ENCODE data around the gene PLP1.
"Not testable (repeated sequence)": the region's sequence is repeated elsewhere in the genome, so short reads cannot be mapped to it uniquely, and the experiment has no call there.

PLP1 gene

DNA sequence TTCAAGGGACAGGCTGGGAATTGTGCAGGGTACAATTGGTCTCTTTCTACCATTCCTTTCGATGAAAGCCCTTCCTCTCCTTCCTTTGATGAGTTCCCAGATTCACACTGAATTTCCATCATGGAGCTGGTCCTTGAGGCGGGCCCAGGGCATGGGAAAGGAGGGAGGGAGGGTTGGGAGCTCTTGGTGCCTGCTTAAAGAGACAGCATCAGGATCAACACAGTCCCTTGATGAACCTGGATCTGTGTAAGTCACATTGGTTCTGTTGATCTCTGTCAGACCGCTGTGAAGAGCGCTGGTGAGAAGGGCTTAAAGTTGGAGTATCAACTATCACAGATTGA, 4.4 kb downstream of the PLP1 start:
- DNase-seq (ENCODE audit: low read depth, low spot score), result no peak

DNA sequence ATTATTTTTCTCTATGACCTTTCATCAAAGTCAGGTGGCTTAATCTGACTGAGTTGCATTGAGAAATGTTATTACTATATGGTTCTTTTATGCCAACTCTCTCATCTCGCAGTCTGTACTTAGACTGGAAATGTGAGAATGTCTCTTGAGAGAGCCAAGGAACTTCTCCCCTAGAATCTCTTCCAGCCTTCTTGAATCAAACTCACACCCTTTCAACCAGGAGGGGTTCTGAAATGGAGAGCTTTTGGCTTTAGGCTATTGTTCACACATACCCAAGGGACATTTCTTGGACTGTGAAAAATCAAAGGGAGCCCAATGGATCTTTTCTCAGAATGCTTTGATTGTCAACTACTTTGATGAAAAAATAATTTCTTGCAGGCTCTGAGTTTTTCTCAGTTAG, 5.1 kb downstream of the PLP1 start:
- DNase-seq (ENCODE audit: low read depth, low spot score), result no peak

DNA sequence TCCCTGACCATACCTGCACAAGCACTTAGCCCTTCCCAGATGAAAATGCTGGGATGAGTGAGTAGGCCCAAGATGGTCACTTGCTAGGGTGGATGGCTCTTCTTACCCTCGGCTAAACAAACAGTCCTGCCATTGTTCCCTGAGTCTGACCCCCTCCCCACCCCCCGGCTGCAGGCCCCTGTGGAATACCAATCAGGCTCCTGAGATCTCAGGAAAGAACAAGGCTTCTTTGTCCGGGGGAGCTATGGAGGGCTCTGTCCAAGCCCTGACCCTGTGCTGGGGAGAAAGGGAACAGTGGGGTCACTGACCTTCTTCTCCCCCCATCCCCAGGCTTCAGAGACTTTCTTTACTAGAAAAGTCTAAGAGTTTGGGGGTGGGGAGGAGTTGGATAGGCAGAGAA, 6.0 kb downstream of the PLP1 start:
- no peak for DNase-seq (ENCODE audit: low read depth, low spot score)

DNA sequence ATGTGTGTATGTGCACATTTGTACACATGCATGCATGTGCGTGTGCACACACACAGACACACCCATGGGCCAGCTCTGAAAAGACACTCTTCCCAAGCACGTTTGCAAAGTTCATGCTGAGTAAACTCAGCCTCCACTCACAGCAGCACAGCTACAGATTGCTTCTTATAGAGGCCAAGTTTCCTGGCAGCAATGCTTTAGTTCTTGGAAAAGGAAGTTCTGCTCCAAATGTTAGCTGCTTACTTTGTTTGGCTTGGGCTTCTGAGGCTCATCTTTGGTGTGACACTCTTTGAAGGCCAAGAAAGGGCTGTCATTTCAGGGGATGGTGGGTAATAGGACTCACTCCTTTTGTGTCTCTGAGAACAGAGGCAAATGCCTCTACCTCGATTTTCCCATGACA, 6.6 kb downstream of the PLP1 start:
- DNase-seq (ENCODE audit: low read depth, low spot score), result no peak

DNA sequence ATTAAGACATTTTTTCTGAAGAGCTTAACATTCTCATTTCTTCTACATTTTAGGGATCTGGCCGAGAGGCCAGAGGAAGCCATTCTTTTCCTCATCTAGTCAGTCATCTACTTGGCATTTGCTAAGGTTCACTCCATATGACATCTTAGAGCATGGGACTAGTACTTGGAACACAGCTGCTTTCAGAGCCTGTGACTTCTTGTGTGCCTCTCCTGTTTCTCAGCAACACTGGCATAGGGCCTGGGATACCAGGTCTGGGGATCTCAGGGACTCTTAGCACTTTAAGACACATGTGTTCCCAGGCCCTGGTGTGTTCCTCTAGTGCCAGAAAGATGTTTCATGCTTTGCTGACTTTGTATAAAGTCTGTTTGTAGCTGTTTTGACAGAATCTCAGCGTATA, 7.3 kb downstream of the PLP1 start:
- no peak for DNase-seq (ENCODE audit: low read depth, low spot score)

DNA sequence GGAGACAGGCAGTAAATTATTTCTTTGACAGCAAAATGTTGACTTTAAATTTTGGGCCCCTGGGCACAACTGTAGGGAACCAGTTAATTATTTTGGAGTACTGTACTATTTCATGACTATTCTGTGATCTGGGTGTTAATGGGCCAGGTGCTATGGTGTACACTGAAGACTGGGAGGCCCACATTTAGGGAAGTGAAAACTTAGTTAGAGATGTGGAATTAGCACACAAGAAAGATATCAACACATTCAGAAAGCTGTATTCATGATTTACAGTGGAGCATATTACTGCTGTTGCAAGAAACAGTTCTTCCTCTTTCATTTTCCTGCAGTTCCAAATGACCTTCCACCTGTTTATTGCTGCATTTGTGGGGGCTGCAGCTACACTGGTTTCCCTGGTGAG, 12.4 kb downstream of the PLP1 start:
- no peak for DNase-seq (ENCODE audit: low read depth, low spot score)

DNA sequence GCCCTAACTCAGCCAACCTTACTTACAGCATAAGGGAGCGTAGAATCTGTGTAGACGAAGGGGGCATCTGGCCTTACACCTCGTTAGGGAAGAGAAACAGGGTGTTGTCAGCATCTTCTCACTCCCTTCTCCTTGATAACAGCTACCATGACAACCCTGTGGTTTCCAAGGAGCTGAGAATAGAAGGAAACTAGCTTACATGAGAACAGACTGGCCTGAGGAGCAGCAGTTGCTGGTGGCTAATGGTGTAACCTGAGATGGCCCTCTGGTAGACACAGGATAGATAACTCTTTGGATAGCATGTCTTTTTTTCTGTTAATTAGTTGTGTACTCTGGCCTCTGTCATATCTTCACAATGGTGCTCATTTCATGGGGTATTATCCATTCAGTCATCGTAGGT, 14.6 kb downstream of the PLP1 start:
- DNase-seq (ENCODE audit: low read depth, low spot score), result no peak

DNA sequence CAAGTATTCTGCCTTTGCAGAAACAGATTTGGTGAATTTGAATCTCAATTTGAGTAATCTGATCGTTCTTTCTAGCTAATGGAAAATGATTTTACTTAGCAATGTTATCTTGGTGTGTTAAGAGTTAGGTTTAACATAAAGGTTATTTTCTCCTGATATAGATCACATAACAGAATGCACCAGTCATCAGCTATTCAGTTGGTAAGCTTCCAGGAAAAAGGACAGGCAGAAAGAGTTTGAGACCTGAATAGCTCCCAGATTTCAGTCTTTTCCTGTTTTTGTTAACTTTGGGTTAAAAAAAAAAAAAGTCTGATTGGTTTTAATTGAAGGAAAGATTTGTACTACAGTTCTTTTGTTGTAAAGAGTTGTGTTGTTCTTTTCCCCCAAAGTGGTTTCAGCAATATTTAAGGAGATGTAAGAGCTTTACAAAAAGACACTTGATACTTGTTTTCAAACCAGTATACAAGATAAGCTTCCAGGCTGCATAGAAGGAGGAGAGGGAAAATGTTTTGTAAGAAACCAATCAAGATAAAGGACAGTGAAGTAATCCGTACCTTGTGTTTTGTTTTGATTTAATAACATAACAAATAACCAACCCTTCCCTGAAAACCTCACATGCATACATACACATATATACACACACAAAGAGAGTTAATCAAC, 15.3 kb downstream of the PLP1 start:
- DNase-seq (ENCODE audit: low read depth, low spot score), result no peak

DNA sequence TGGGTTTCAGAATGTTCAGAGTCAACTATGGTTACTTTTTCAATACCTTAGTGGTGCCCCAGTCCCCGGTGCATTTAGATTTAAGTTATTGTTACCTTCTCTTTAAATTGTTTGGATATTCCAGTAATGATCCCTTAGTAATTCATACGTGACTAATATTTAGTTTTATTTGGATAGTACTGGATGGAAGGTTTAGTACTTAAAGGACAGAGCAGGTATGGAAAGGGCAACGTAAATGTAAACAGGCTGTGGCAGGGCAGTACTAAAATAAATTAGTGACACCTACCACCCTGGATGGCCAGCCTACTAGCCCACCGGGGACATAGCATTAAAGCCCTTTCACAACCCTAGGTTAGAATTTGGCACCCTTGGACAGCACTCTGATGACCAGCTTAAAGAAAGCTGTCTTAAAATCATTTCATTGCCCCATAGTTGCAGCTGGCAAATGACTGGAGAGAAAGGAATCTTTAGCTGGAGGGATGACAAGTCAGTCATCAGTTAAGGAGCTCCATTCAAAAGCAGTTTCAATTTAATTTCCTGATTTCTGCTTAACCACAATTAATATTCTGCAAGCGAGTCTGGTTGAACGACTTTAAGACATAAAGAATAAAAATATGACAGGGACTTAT, 16.4 kb downstream of the PLP1 start:
- no peak for DNase-seq (ENCODE audit: low read depth, low spot score)

DNA sequence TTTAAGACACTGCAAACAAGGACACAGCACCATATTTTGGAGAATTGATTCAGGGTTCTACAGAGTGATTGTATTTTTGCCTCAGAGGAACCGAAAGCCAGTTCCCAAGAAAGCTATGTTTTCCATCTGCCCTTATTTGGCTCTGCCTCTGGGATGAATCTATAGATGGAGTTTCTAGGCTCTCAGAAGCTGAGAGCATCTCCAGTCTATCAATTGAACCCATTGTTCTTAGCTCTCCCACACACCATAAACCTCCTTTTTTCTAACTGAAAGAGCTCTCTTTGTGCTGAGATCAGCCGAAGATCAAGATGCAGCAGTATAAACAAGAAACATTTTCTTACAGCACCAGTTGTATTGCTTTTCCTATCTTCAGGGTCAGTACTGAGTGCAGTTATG, 16.9 kb downstream of the PLP1 start:
- no peak for DNase-seq (ENCODE audit: low read depth, low spot score)

DNA sequence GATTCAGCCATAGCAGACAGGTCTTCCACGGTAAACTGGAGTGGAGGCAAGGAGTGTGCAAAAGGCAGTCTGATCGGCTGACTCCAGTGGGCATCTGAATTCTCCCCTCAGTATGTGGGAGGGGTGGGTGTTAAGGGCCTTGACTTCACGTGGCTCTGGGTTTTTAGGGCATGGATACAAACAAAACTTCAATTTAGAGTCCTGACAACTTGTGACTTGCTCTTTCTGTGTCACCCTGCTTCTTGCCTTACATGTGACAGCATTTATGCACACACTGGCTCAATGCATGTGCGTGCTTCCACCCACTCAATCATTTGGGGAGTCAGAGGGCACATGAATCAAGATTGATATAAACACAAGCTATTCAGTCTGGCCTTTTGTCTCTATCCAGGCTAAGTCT, 17.5 kb downstream of the PLP1 start:
- DNase-seq (ENCODE audit: low read depth, low spot score), result no peak

DNA sequence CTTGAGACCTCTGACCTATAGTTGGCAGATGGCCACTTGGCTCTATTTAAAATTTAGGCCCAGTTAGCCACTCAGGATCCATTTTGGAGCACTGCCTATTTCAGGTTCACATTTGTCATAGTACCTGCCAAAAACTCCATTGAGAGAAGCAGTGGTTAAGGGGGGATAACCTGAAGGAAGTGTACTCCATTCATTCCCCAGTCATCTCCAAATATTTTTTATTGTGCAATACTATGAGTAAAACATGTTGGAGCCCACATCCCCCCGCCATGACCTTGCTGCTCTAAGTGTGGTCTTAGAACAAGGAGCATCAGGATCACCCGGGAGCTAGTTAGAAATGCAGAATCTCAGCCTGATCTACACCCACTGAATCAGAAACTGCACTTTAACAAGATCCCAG, 21.1 kb downstream of the PLP1 start:
- DNase-seq (ENCODE audit: low read depth, low spot score), result no peak

DNA sequence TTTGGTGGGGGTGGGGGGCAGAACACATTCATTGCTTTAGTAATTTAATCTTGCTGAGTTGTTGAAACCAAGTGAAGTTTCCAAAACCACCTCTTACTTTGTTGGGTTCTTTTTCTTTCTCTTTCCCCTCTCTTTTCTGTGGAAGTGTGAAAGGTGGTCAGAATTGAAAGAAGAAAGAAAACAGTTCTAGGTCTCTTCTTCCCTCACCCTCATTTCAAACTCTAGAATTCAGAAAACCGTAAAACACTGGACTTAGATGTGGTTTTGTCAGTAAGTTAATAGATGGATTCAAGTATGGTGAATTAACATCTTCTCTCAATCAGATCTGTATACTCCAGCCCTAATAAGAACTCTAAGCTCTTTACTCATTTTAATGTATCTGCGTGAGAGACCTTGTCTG, 23.7 kb downstream of the PLP1 start:
- DNase-seq (ENCODE audit: low read depth, low spot score), result no peak

DNA sequence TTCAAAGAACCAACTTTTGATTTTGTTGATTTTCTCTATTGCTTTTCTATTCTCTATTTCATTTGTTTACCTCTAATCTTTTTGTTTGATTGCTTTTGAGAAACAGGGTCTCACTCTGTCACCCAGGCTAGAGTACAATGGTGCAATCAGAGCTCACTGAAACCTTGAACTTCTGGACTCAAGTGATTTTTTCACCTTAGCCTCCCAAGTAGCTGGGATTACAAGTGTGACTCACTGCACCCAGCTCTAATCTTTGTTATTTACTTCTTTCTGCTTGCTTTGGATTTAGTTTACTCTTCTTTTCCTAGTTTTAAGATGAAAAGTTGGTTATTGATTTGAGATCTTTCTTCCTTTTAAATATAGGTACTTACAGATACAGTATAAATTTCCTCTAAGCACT, 29.2 kb downstream of the PLP1 start:
- no peak for DNase-seq (ENCODE audit: low read depth, low spot score)

DNA sequence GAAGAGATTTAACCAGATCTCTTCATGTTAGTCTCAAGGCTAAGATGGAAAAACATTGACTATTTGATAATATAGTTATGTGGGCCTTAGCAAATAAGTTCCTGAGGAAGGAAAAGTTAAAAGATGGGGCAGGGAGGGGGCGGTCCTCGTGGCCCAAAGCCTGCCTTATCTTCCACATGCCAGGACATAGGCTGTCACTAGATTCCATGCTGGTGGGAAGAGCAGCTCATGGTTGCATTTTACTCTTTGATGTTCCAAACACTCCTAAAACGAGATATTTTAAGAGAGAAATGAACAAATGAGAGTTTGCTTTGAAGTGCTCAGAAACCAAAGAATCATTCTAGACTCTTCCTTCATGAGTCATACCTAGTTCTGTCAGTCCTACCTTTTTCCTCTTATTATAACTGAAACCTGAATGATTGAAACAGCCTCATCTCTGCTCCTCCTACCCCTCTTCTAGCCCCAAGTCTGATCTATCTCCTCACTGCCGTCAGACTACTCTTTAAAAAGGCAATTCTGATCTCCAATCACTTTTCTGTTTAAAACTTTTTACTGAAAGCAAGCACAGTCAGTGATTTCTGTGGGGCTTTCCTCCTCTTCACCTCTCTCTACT, 30.3 kb downstream of the PLP1 start:
- no peak for DNase-seq (ENCODE audit: low read depth, low spot score)

DNA sequence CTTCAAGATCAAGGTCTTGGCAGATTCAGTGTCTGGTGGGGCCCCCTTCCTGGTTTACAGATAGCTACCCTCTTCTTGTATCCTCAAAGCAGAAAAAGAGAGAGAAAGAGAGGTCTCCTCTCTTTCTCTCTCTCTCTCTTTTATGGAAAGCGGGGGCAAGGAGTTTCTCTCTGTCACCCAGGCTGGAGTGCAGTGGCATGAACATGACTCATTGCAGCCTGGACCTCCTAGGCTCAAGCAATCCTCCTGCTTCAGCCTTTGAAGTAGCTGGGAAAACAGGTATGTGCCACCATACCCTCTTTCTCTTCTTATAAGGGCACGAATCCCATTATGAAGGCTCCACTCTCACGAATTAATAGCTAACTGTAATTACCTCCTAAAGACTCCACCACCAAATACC, 35.2 kb downstream of the PLP1 start:
- DNase-seq (ENCODE audit: low read depth, low spot score), result no peak

DNA sequence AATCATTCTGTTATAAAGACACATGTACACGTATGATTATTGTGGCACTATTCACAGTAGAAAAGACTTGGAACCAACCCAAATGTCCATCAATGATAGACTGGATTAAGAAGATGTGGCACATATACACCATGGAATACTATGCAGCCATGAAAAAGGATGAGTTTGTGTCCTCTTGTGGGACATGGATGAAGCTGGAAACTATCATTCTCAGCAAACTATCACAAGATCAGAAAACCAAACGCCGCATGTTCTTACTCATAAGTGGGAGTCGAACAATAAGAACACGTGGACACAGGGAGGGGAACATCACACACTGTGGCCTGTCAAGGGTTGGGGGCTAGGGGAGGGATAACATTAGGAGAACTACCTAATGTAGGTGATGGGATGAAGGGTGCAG, 40.5 kb downstream of the PLP1 start:
- not testable (repeated sequence) for DNase-seq (ENCODE audit: low read depth, low spot score)

DNA sequence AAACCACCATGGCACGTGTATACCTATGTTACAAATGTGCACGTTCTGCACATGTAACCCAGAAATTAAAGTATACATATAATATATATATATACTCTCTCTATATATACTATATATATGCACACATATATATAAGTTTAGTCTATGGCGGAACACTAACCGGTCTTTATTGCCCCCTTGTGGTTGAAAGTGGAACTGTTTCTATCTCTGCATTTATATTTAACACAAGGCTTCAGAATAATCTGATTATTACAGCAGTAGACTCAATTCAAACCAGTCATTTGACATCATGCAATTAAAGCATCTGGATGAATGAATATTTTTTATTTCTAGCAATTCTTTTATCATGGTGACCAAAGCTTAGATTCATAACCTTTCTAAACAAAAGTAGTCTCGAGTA, 40.9 kb downstream of the PLP1 start:
- DNase-seq (ENCODE audit: low read depth, low spot score), result no peak

DNA sequence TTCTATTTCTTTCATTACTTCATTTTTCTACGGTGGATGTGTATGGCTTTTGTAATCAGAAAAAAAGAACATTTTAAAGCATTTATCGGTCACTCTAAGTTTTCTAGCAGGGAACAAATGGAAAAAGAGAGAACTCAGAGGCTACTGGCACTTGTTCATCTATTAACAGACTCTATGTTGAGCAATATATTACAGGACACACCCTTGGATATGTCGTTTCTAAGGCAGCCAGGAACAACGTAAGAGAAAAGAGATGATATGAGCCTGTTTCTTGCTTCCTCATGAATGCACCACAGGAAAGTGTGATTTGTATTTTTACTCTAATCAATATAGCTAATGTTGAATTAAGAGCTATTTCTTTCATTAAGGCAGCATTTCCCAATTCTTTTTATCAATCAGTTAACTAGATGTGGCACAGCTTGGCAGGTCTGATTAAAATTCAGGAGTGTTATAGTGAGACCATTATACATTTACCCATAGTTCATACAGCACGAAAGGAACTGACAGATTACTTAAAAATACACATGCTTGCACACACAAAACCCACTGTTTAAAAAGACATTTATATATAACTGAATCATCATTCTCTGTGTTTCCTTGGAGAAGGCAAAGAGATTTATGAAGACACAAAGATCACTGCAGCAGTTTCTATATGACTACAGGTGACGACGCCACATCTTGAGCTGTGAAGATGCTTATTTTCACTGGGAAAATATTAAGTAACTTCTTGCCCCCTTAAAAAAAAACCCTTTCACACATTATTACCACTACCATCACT, 42.4 kb downstream of the PLP1 start:
- no peak for DNase-seq (ENCODE audit: low read depth, low spot score)

DNA sequence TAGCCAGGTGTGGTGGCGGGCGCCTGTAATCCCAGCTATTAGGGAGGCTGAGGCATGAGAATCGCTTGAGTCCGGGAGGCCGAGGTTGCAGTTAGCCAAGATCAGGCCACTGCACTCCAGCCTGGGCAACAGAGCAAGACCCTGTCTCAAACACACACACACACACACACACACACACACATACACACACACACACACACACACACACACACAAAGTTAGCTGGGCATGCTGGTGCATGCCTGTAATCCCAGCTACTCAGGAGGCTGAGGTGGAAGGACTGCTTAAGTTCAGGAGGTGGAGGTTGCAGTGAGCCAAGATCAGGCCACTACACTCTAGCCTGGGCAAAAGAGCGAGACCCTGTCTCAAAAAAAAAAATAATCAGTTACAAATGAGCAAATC, 44.2 kb downstream of the PLP1 start:
- DNase-seq (ENCODE audit: low read depth, low spot score), result not testable (repeated sequence)

DNA sequence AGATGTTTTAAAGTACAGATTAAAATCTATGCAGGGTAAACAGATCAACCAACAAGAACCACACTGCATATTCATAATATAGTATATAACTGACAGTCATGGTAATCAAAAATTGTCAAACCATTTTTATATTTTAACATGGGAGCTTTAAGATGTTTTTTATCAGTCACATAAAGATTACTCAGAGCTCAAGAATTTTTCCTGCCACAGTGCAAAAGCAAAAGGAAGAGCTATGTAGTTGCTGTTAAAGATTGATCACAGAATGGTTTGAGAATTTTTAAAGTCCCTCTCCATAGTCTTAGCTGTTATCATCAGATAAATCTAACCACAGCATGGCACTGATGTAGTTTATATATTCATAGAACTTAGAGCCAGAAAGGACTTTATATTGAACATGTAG, 47.0 kb downstream of the PLP1 start:
- DNase-seq (ENCODE audit: low read depth, low spot score), result no peak

DNA sequence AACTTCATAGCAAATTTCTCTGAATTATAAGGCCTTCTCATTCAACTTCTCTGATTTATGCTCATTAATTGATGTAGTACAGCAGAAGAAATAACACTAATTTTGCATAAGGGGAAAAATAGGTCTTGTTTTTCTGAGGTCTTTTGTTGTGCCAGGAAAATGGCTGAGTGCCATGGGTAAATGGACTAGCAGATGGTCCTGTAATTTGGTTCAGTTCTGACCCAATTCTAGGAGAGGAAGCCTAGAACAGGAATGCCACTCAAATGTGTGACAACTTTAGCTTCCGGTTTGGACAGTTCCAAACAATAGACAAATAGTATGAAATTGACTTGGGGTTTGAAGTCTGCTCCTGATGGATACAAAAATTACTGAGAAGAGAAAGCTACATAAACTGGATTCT, 49.2 kb downstream of the PLP1 start:
- no peak for DNase-seq (ENCODE audit: low read depth, low spot score)

DNA sequence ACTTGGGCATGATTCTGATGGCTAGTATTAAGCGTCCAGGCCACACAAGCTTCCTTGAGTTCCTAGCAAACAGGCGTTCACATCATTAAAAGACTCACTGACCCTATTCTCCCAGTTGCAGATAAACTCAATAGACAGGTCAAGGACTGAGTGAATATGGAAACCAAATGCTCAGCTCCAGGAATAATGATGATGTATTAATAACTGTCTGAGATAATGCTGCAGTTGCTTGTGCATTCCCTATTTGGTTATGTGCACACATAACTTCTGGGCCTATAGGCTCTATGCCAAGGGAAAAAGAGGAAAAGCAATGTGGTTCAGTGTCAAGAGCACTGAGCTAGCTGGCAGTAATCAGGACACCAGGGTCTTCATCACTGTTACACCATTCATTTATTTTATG, 51.9 kb downstream of the PLP1 start:
- DNase-seq (ENCODE audit: low read depth, low spot score), result no peak
